CD14-positive monocyte (primary cell): Measurements from ENCODE around the gene CLASP1. TPM values are rescaled to one million over a fixed set of nuclear protein-coding genes. Genes with fewer than 3 reads are reported as not detected.
A peak's percentile ranks its signal among the peaks of the same experiment; 100 is the strongest.
"Not testable (repeated sequence)": the region's sequence is repeated elsewhere in the genome, so short reads cannot be mapped to it uniquely, and the experiment has no call there.

Source experiments
- DNase-seq, 3 donors: peaks; one replicate each; pipeline ENCODE4 v3.0.0-alpha.2; 2011 to 2022
- H2AFZ ChIP-seq: 2 replicates; pipeline ENCODE4 v1.6.0; 2012; ENCODE audit warnings: mild to moderate bottlenecking, low read depth, low read length, inconsistent platforms; ENCODE audit not compliant: insufficient read depth, poor library complexity, severe bottlenecking
- H3K27ac ChIP-seq, 2 donors: 1 replicate in 1 of 2; 2 replicates in 1 of 2; pipeline ENCODE4 v1.5.1; 2012 to 2013; ENCODE audit warnings: low read length in 2 of 2, control low read depth in 1 of 2, inconsistent platforms in 1 of 2, low read depth in 1 of 2, mild to moderate bottlenecking in 1 of 2
- H3K27me3 ChIP-seq, 2 donors: one replicate each; pipeline versions ENCODE4 v1.6.0 to v1.6.1; 2011 to 2013; ENCODE audit warnings: low read length in 2 of 2; ENCODE audit not compliant: control insufficient read depth in 2 of 2, insufficient read depth in 2 of 2
- H3K36me3 ChIP-seq, 2 donors: replicated peaks in 1 of 2; 1 replicate in 1 of 2; 2 replicates in 1 of 2; pipeline versions ENCODE4 v1.5.1 to v1.6.1; 2012 to 2013; ENCODE audit warnings: low read length in 2 of 2, control low read depth in 1 of 2, inconsistent platforms in 1 of 2, mild to moderate bottlenecking in 1 of 2; ENCODE audit not compliant: insufficient read depth in 2 of 2, control insufficient read depth in 1 of 2
- H3K4me1 ChIP-seq, 2 donors: 1 replicate in 1 of 2; 2 replicates in 1 of 2; pipeline versions ENCODE4 v1.5.1 to v1.6.1; 2012 to 2013; ENCODE audit warnings: low read length in 2 of 2, control low read depth in 1 of 2, inconsistent platforms in 1 of 2, mild to moderate bottlenecking in 1 of 2, moderate library complexity in 1 of 2; ENCODE audit not compliant: insufficient read depth in 2 of 2, control insufficient read depth in 1 of 2
- H3K4me2 ChIP-seq: replicated peaks from 2 replicates; pipeline ENCODE3; 2012; ENCODE audit warnings: low read length, moderate library complexity, mild to moderate bottlenecking; ENCODE audit not compliant: poor library complexity, severe bottlenecking; ENCODE audit errors: extremely low read depth
- H3K4me3 ChIP-seq, 3 experiments: fragments of 200-600 bp in 1 of 3; sonication (generic) in 1 of 3; replicated peaks in 1 of 3; 1 replicate in 2 of 3; 2 replicates in 1 of 3; pipeline ENCODE4 v1.5.1; 2011 to 2013; ENCODE audit warnings: low read length in 3 of 3, mild to moderate bottlenecking in 3 of 3, control low read depth in 2 of 3, low read depth in 2 of 3, inconsistent platforms in 1 of 3, moderate library complexity in 1 of 3
- H3K79me2 ChIP-seq: 2 replicates; pipeline ENCODE4 v1.6.0; 2012; ENCODE audit warnings: mild to moderate bottlenecking, control low read depth, inconsistent platforms, low read length, moderate library complexity; ENCODE audit not compliant: insufficient read depth
- H3K9ac ChIP-seq: 2 replicates; pipeline ENCODE4 v1.6.0; 2017; ENCODE audit warnings: low read length, mild to moderate bottlenecking; ENCODE audit not compliant: insufficient read depth, poor library complexity, severe bottlenecking
- H3K9me3 ChIP-seq, 2 donors: replicated peaks in 1 of 2; 1 replicate in 1 of 2; 2 replicates in 1 of 2; pipeline versions ENCODE4 v1.5.1 to v1.6.1; 2012 to 2013; ENCODE audit warnings: low read length in 2 of 2, control low read depth in 1 of 2; ENCODE audit not compliant: control insufficient read depth in 1 of 2, insufficient read depth in 1 of 2
- H4K20me1 ChIP-seq: 2 replicates; pipeline ENCODE4 v1.6.0; 2012; ENCODE audit warnings: mild to moderate bottlenecking, low read length, control low read depth, moderate library complexity; ENCODE audit not compliant: insufficient read depth
- H3K27ac Mint-ChIP-seq, 7 donors: one replicate each; pipeline ENCODE4 v1.8.0; 2020; ENCODE audit warnings: mild to moderate bottlenecking in 7 of 7, mixed read lengths in 7 of 7, moderate library complexity in 6 of 7, inconsistent platforms in 2 of 7
- H3K27me3 Mint-ChIP-seq, 3 donors: one replicate each; pipeline ENCODE4 v1.8.0; 2021 to 2022; ENCODE audit warnings: low read depth in 3 of 3, mild to moderate bottlenecking in 3 of 3, mixed read lengths in 3 of 3, moderate library complexity in 3 of 3, inconsistent platforms in 1 of 3
- H3K36me3 Mint-ChIP-seq, 2 donors: one replicate each; pipeline ENCODE4 v1.8.0; 2020; ENCODE audit warnings: mixed read lengths in 2 of 2, inconsistent platforms in 1 of 2, mild to moderate bottlenecking in 1 of 2
- H3K4me1 Mint-ChIP-seq: one replicate; pipeline ENCODE4 v1.8.0; 2020; ENCODE audit warnings: mild to moderate bottlenecking, mixed read lengths
- H3K4me3 Mint-ChIP-seq, 2 donors: one replicate each; pipeline ENCODE4 v1.8.0; 2020; ENCODE audit warnings: mild to moderate bottlenecking in 2 of 2, mixed read lengths in 2 of 2, moderate library complexity in 1 of 2
- H3K9me3 Mint-ChIP-seq, 7 donors: one replicate each; pipeline ENCODE4 v1.8.0; 2020 to 2022; ENCODE audit warnings: mixed read lengths in 7 of 7, mild to moderate bottlenecking in 6 of 7, moderate library complexity in 6 of 7, inconsistent platforms in 2 of 7
- WGBS: methylation state at CpG from one replicate; pipeline ENCODE4 v1.1.5; 2013; ENCODE audit warnings: missing lambda C conversion rate; ENCODE audit not compliant: insufficient coverage; 5-methylcytosine and 5-hydroxymethylcytosine counted together
- intact Hi-C, 2 donors: fragments of 100-400 bp; cut with micrococcal nuclease; formaldehyde crosslinking; loops; one replicate each; pipeline versions ENCODE4 v1.15.0 to v1.15.1; 2023
- polyA plus RNA-seq, 3 donors: library from polyadenylated mRNA; depleted of rRNA in 1 of 3; unstranded in 2 of 3; stranded (reverse) in 1 of 3; fragments of 300-500 nt in 2 of 3; fragments of >200 nt in 1 of 3; fragmentation: Illumina TruSeq in 2 of 3; gene quantifications; 1 replicate in 2 of 3; 2 replicates in 1 of 3; pipeline ENCODE4 v1.2.3, GENCODE V29; 2012 to 2021
- TF ChIP-seq, protein P1 (sequence below): fragments of 200-600 bp; IDR thresholded peaks from one replicate; pipeline ENCODE4 v1.8.0; 2022; ENCODE audit warnings: antibody characterized with exemption, mild to moderate bottlenecking

The CLASP1 gene
- polyA plus RNA-seq, 3 donors, result 4.8 to 8.1 (median 7.6) TPM

DNA sequence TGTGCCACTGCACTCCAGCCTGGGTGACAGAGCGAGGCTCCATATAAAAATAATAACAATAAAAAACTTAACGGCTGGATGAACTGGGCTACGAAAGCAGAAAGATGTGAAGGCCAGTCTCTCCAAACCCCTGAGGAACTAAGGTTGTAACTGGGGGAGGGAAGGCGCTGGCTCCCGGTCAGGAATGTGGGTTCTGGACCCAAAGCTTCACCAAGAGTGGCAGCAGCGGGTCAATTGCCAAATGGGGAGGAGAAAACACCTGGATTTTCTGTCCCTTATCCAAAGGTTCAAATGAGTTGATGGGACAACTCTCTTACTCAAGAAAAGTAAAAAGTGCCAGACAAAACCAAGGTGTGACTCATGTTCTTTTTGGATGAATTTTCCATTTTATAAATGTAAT lies 304.2 kb downstream of the CLASP1 start:
- Histone ChIP-seq H3K27me3 (no peaks in the 10 kb centered on the region), H3K4me1 (no peaks in the 10 kb centered on the region), H3K27ac (no peak overlapping the region), H3K4me2 (no peak overlapping the region), H3K4me3 (no peak overlapping the region), H2AFZ (no peak overlapping the region), H3K36me3 (peaks cover 83 to 98% of the 10 kb centered on the region in 2 donors), H4K20me1 (no peaks in the 10 kb centered on the region), H3K9ac (no peak overlapping the region), H3K9me3 (no peaks in the 10 kb centered on the region), H3K79me2 (no peaks in the 10 kb centered on the region)
- H3K27ac Mint-ChIP-seq, result no peak overlapping the region
- peaks cover 0 to 2% (median 0%) of the 10 kb centered on the region in 3 donors for H3K27me3 Mint-ChIP-seq
- no peaks in the 10 kb centered on the region for H3K4me1 Mint-ChIP-seq
- peaks cover 0 to 3% (median 0%) of the 10 kb centered on the region in 7 donors for H3K9me3 Mint-ChIP-seq
- no peak for DNase-seq
- no CpG with 5 or more reads among the region's 6 CpGs for WGBS
- intact Hi-C loops, result no loop called here
- H3K4me3 Mint-ChIP-seq, result no peak overlapping the region
- TF ChIP-seq, protein P1, sequence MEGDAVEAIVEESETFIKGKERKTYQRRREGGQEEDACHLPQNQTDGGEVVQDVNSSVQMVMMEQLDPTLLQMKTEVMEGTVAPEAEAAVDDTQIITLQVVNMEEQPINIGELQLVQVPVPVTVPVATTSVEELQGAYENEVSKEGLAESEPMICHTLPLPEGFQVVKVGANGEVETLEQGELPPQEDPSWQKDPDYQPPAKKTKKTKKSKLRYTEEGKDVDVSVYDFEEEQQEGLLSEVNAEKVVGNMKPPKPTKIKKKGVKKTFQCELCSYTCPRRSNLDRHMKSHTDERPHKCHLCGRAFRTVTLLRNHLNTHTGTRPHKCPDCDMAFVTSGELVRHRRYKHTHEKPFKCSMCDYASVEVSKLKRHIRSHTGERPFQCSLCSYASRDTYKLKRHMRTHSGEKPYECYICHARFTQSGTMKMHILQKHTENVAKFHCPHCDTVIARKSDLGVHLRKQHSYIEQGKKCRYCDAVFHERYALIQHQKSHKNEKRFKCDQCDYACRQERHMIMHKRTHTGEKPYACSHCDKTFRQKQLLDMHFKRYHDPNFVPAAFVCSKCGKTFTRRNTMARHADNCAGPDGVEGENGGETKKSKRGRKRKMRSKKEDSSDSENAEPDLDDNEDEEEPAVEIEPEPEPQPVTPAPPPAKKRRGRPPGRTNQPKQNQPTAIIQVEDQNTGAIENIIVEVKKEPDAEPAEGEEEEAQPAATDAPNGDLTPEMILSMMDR, result no peak
- H3K36me3 Mint-ChIP-seq, result peaks cover 87 to 99% of the 10 kb centered on the region in 2 donors

DNA sequence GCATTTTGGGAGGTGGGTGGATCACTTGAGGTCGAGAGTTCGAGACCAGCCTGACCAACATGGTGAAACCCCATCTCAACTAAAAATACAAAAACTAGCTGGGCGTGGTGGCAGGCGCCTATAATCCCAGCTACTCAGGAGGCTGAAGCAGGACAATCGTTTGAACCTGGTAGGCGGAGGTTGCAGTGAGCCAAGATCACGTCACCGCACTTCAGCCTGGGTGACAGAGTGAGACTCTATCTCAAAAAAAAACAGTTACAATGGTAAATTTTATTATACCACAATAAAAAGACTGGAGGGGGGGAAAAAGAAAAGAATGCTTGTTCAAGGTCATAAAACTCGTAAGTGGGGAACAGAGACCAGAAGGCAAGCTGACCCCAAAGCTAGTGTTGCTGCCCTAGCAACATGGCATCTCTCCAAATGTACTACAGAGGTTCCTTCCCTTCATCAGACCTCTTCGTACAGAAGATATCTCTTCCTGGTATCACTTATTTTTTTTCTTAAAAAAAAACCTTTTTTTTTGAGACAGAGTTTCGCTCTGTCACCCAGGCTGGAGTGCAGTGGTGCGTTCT lies 305.3 kb downstream of the CLASP1 start:
- H4K20me1 ChIP-seq, H3K9ac ChIP-seq, H3K4me3 ChIP-seq, H3K9me3 ChIP-seq, H2AFZ ChIP-seq, H3K27me3 ChIP-seq, H3K27ac ChIP-seq, H3K4me1 ChIP-seq, H3K4me2 ChIP-seq, H3K9me3 Mint-ChIP-seq, H3K27me3 Mint-ChIP-seq, DNase-seq, H3K4me1 Mint-ChIP-seq, H3K4me3 Mint-ChIP-seq, H3K79me2 ChIP-seq, intact Hi-C loops: not testable (repeated sequence)
- Mint-ChIP-seq H3K36me3 (peaks cover 91 to 99% of the 10 kb centered on the region in 2 donors), H3K27ac (peak overlapping the region in 1 of 7 donors; percentile 35)
- 100% methylated on average over 3 of the region's 12 CpGs for WGBS
- peaks cover 85 to 98% of the 10 kb centered on the region in 2 donors for H3K36me3 ChIP-seq
